Stimulated activated effector memory CD8-positive, alpha-beta T cell treated with anti-CD3 and anti-CD28 coated beads, Interleukin-12 subunit alpha, Interleukin-12 subunit beta, amount 100 ng/mL, for 72 hours (primary cell): ENCODE results near the gene SLC7A14.

Source experiments
- ATAC-seq: fragments of 150-1000 bp; cut with Tn5 transposase; 2 replicates; pipeline ENCODE4 v1.10.0; 2021
- DNase-seq, 2 donors: peaks; one replicate each; pipeline ENCODE4 v3.0.0; 2021 to 2022; ENCODE audit warnings: low spot score in 2 of 2
- H3K27ac Mint-ChIP-seq: one replicate; pipeline ENCODE4 v1.8.0; 2022; ENCODE audit warnings: mild to moderate bottlenecking, mixed read lengths
- H3K36me3 Mint-ChIP-seq: one replicate; pipeline ENCODE4 v1.8.0; 2022; ENCODE audit warnings: mild to moderate bottlenecking, mixed read lengths
- H3K4me1 Mint-ChIP-seq: one replicate; pipeline ENCODE4 v1.8.0; 2022; ENCODE audit warnings: mixed read lengths
- H3K4me3 Mint-ChIP-seq: one replicate; pipeline ENCODE4 v1.8.0; 2022; ENCODE audit warnings: mild to moderate bottlenecking, mixed read lengths
- H3K9me3 Mint-ChIP-seq: one replicate; pipeline ENCODE4 v1.8.0; 2022; ENCODE audit warnings: mixed read lengths

SLC7A14 gene

GRCh38 chr3:170585937-170586310, at the start of gene SLC7A14:
Gene SLC7A14, minus strand, starts transcription at chr3:170586075. Its CDS starts 59,139 bp downstream, at chr3:170526936.
- H3K4me1 Mint-ChIP-seq, result no peaks in the 10 kb centered on the region
- DNase-seq (no peak), ATAC-seq (no peak)
- H3K36me3 Mint-ChIP-seq, result no peaks in the 10 kb centered on the region
- H3K27ac Mint-ChIP-seq, result no peak within 1 kb of the TSS
- H3K9me3 Mint-ChIP-seq, result peaks cover 3% of the 10 kb centered on the region
- H3K4me3 Mint-ChIP-seq, result no peak within 1 kb of the TSS

- no peak overlapping the region for H3K27ac Mint-ChIP-seq
- no peaks in the 10 kb centered on the region for H3K4me1 Mint-ChIP-seq
- ATAC-seq, result no peak
- H3K4me3 Mint-ChIP-seq, result no peak overlapping the region
- no peak for DNase-seq
- no peaks in the 10 kb centered on the region for H3K36me3 Mint-ChIP-seq
- H3K9me3 Mint-ChIP-seq, result no peaks in the 10 kb centered on the region
Observed at GRCh38 chr3:170635385-170635735, 49.5 kb upstream of the SLC7A14 start.

- peak; percentile 70 for ATAC-seq
- Mint-ChIP-seq H3K27ac (no peak overlapping the region), H3K36me3 (no peaks in the 10 kb centered on the region), H3K4me1 (no peaks in the 10 kb centered on the region), H3K4me3 (no peak overlapping the region), H3K9me3 (no peaks in the 10 kb centered on the region)
- no peak for DNase-seq
Observed at GRCh38 chr3:170634663-170635384, 48.9 kb upstream of the SLC7A14 start.

GRCh38 chr3:170633573-170633972, 47.7 kb upstream of the SLC7A14 start:
- Mint-ChIP-seq H3K36me3 (no peaks in the 10 kb centered on the region), H3K9me3 (no peaks in the 10 kb centered on the region), H3K4me1 (no peaks in the 10 kb centered on the region), H3K4me3 (no peak overlapping the region), H3K27ac (no peak overlapping the region)
- DNase-seq (no peak), ATAC-seq (no peak)

GRCh38 chr3:170632780-170633179, 46.9 kb upstream of the SLC7A14 start:
- Mint-ChIP-seq H3K4me1 (no peaks in the 10 kb centered on the region), H3K27ac (no peak overlapping the region), H3K36me3 (no peaks in the 10 kb centered on the region), H3K9me3 (no peaks in the 10 kb centered on the region), H3K4me3 (no peak overlapping the region)
- DNase-seq, result no peak
- peak; percentile 80 for ATAC-seq

- H3K36me3 Mint-ChIP-seq, result no peaks in the 10 kb centered on the region
- H3K9me3 Mint-ChIP-seq, result no peaks in the 10 kb centered on the region
- DNase-seq (no peak), ATAC-seq (no peak)
- H3K27ac Mint-ChIP-seq, result no peak overlapping the region
- H3K4me3 Mint-ChIP-seq, result no peak overlapping the region
- H3K4me1 Mint-ChIP-seq, result no peaks in the 10 kb centered on the region
Observed at GRCh38 chr3:170631755-170632488, 46.0 kb upstream of the SLC7A14 start.

GRCh38 chr3:170623524-170623923, 37.6 kb upstream of the SLC7A14 start:
- no peak overlapping the region for H3K27ac Mint-ChIP-seq
- no peaks in the 10 kb centered on the region for H3K36me3 Mint-ChIP-seq
- DNase-seq, result no peak
- H3K4me3 Mint-ChIP-seq, result no peak overlapping the region
- no peak for ATAC-seq
- no peaks in the 10 kb centered on the region for H3K4me1 Mint-ChIP-seq
- no peaks in the 10 kb centered on the region for H3K9me3 Mint-ChIP-seq

- no peak for ATAC-seq
- Mint-ChIP-seq H3K9me3 (no peaks in the 10 kb centered on the region), H3K4me3 (no peak overlapping the region), H3K36me3 (no peaks in the 10 kb centered on the region), H3K4me1 (no peaks in the 10 kb centered on the region), H3K27ac (no peak overlapping the region)
- DNase-seq, result no peak
Observed at GRCh38 chr3:170622369-170623159, 36.7 kb upstream of the SLC7A14 start.

GRCh38 chr3:170621256-170621655, 35.4 kb upstream of the SLC7A14 start:
- Mint-ChIP-seq H3K27ac (no peak overlapping the region), H3K9me3 (no peaks in the 10 kb centered on the region), H3K36me3 (no peaks in the 10 kb centered on the region), H3K4me3 (no peak overlapping the region), H3K4me1 (no peaks in the 10 kb centered on the region)
- no peak for ATAC-seq
- DNase-seq, result no peak

GRCh38 chr3:170614214-170614966, 28.5 kb upstream of the SLC7A14 start:
- H3K9me3 Mint-ChIP-seq, result no peaks in the 10 kb centered on the region
- H3K4me3 Mint-ChIP-seq, result no peak overlapping the region
- no peaks in the 10 kb centered on the region for H3K36me3 Mint-ChIP-seq
- H3K27ac Mint-ChIP-seq, result no peak overlapping the region
- ATAC-seq (peak; percentile 28), DNase-seq (no peak)
- H3K4me1 Mint-ChIP-seq, result no peaks in the 10 kb centered on the region

- no peaks in the 10 kb centered on the region for H3K36me3 Mint-ChIP-seq
- no peak overlapping the region for H3K27ac Mint-ChIP-seq
- no peaks in the 10 kb centered on the region for H3K4me1 Mint-ChIP-seq
- no peaks in the 10 kb centered on the region for H3K9me3 Mint-ChIP-seq
- ATAC-seq (no peak), DNase-seq (no peak)
- H3K4me3 Mint-ChIP-seq, result no peak overlapping the region
Observed at GRCh38 chr3:170611751-170612150, 25.9 kb upstream of the SLC7A14 start.

GRCh38 chr3:170610321-170610884, 24.5 kb upstream of the SLC7A14 start:
- Mint-ChIP-seq H3K9me3 (no peaks in the 10 kb centered on the region), H3K4me3 (no peak overlapping the region), H3K36me3 (no peaks in the 10 kb centered on the region), H3K27ac (no peak overlapping the region), H3K4me1 (no peaks in the 10 kb centered on the region)
- no peak for DNase-seq
- no peak for ATAC-seq

- H3K9me3 Mint-ChIP-seq, result no peaks in the 10 kb centered on the region
- ATAC-seq (no peak), DNase-seq (no peak)
- no peaks in the 10 kb centered on the region for H3K4me1 Mint-ChIP-seq
- H3K4me3 Mint-ChIP-seq, result no peak overlapping the region
- H3K27ac Mint-ChIP-seq, result no peak overlapping the region
- no peaks in the 10 kb centered on the region for H3K36me3 Mint-ChIP-seq
Observed at GRCh38 chr3:170608475-170608874, 22.6 kb upstream of the SLC7A14 start.

- Mint-ChIP-seq H3K9me3 (no peaks in the 10 kb centered on the region), H3K4me1 (no peaks in the 10 kb centered on the region)
- ATAC-seq, result no peak
Observed at GRCh38 chr3:170606675-170607074, 20.8 kb upstream of the SLC7A14 start.

GRCh38 chr3:170605490-170605889, 19.6 kb upstream of the SLC7A14 start:
- Mint-ChIP-seq H3K4me3 (no peak overlapping the region), H3K9me3 (no peaks in the 10 kb centered on the region), H3K27ac (no peak overlapping the region), H3K36me3 (no peaks in the 10 kb centered on the region), H3K4me1 (no peaks in the 10 kb centered on the region)
- DNase-seq (no peak), ATAC-seq (no peak)

More at GRCh38 chr3:170606675-170607074, 20.8 kb upstream of the SLC7A14 start:
- no peak for DNase-seq
- H3K36me3 Mint-ChIP-seq, result no peaks in the 10 kb centered on the region
- no peak overlapping the region for H3K4me3 Mint-ChIP-seq
- no peak overlapping the region for H3K27ac Mint-ChIP-seq
